Adrenal gland (tissue), 12 donors: ENCODE results near the gene FAM50B. TPM values are rescaled to one million over a fixed set of nuclear protein-coding genes. Genes with fewer than 3 reads are reported as not detected.

Experiments
- DNase-seq, 7 donors: peaks; one replicate each; pipeline ENCODE4 v3.0.0-alpha.2; 2019 to 2020
- H3K27ac ChIP-seq, 5 donors: fragments of 200-600 bp; sonication (generic) in 4 of 5; 1 replicate in 3 of 5; 2 replicates in 2 of 5; pipeline versions ENCODE4 v1.5.1 to v1.8.0; 2016 to 2020; ENCODE audit warnings: mild to moderate bottlenecking in 1 of 5
- H3K27me3 ChIP-seq: fragments of 200-600 bp; 2 replicates; pipeline ENCODE4 v1.8.0; 2021
- H3K36me3 ChIP-seq, 2 donors: fragments of 200-600 bp; replicated peaks in 1 of 2; 1 replicate in 1 of 2; 2 replicates in 1 of 2; pipeline versions ENCODE4 v1.5.1 to v1.8.0; 2018 to 2022
- H3K4me1 ChIP-seq, 2 donors: fragments of 200-600 bp; replicated peaks in 1 of 2; 1 replicate in 1 of 2; 2 replicates in 1 of 2; pipeline versions ENCODE4 v1.5.1 to v1.8.0; 2018 to 2021
- H3K4me3 ChIP-seq, 4 donors: fragments of 200-600 bp; sonication (generic) in 3 of 4; one replicate each; pipeline ENCODE4 v1.5.1; 2016 to 2018
- H3K9me3 ChIP-seq, 3 donors: fragments of 200-600 bp; sonication (generic) in 1 of 3; replicated peaks in 1 of 3; 1 replicate in 2 of 3; 2 replicates in 1 of 3; pipeline versions ENCODE4 v1.5.1 to v1.8.0; 2016 to 2021
- CTCF ChIP-seq, 6 experiments: fragments of 450-650 bp in 4 of 6; fragments of 200-600 bp in 2 of 6; sonication (generic) in 1 of 6; IDR thresholded peaks; 1 replicate in 5 of 6; 2 replicates in 1 of 6; pipeline versions ENCODE4 v1.5.1 to v1.8.0; 2016 to 2021; ENCODE audit warnings: antibody characterized with exemption in 6 of 6, mild to moderate bottlenecking in 2 of 6, moderate library complexity in 1 of 6
- POLR2A ChIP-seq, 2 donors: fragments of 450-650 bp; IDR thresholded peaks; one replicate each; pipeline ENCODE4 v1.6.1; 2017; ENCODE audit warnings: antibody characterized with exemption in 2 of 2, mild to moderate bottlenecking in 2 of 2, moderate library complexity in 1 of 2
- WGBS, 4 donors: extraction: QIAGEN DNeasy Blood & Tissue Kit in 2 of 4; methylation state at CpG; one replicate each; pipeline versions ENCODE4 v1.1.5 to v1.1.7; 2013 to 2017; 5-methylcytosine and 5-hydroxymethylcytosine counted together
- intact Hi-C, 2 donors: fragments of 100-400 bp; cut with DNase I; formaldehyde crosslinking; loops; one replicate each; pipeline versions ENCODE4 v1.14.1 to v1.15.0; 2022 to 2023
- polyA plus RNA-seq, 3 donors: library from polyadenylated mRNA; stranded (reverse); fragments of 200-250 nt in 2 of 3; fragments of 350-450 nt in 1 of 3; fragmentation: Illumina TruSeq in 1 of 3; extraction: RNeasy Lipid Tissue Mini Kit (QIAGEN cat#74804) in 1 of 3; gene quantifications; one replicate each; pipeline ENCODE4 v1.2.3, GENCODE V29; 2013 to 2014
- total RNA-seq, 9 donors: library from RNA; depleted of rRNA in 4 of 9; stranded (reverse); fragments of >200 nt in 4 of 9; fragments of 120-200 nt in 1 of 9; fragmentation: NEBNext Ultra II Directional in 1 of 9; extraction: Animal tissue kit (Norgen Biotek cat#: 25700) in 1 of 9; gene quantifications; one replicate each; pipeline versions ENCODE4 v1.1.0 to v1.2.4, GENCODE V29; 2013 to 2023
- donor health status: healthy with polysubstance abuse.
- donor health status: Bipolar disorder and iron deficiency.
- donor health status: DM: yes; HTN: yes; CAD: no.
- donor health status: DM: no; HTN: no; CAD: no.
- donor health status: DM: no; HTN: no; CAD: no.
- donor health status: DM: yes; HTN: yes; CAD: no.

The FAM50B gene
- total and polyA plus RNA-seq, 12 donors = 5.9 to 119 (median 14.2) TPM

DNA sequence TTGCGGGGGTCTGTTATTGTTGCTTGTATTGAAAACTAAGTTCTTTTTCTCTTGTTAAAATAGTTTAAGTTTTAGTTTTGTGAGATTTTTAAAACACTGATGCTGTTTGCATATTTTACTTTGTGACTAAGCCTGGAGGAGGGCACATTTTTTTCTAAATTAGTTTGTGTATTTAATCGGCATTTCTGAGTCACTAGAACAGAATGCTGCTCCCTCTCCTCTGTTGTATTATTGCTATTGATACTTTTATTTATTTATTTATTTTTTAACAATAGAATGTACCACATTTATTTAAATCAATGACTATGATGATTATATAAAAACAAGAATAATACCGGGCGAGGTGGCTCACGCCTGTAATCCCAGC, 5.1 kb upstream of the FAM50B start:
- no peak for TF ChIP-seq POLR2A (IDR thresholded peaks at IDR 0.05)
- no peak for TF ChIP-seq CTCF (IDR thresholded peaks at IDR 0.05)
- WGBS, 4 donors = 72 to 86% (median 82%) methylated on average over 5 of the region's 5 CpGs

DNA sequence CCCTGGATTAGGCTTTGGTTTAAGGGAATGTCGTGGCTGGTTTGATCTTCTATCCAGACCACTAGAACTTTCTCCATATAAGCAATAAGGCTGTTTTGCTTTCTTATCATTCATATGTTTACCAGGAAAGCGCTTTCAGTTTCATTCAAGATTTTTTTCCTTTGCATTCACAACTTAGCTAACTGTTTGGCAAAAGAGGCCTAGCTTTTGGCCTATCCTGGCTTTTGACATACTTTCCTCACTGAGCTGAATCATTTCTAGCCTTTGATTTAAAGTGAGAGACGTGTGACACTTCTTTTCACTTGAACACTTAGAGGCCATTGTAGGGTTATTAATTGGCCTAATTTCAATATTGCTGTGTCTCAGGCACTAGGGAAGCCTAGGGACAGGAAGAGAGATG, 1.7 kb upstream of the FAM50B start:
- Histone ChIP-seq H3K4me3 (no peak overlapping the region), H3K36me3 (no peaks in the 10 kb centered on the region), H3K27ac (peak overlapping the region in 1 of 5 donors; percentile 30), H3K4me1 (peaks cover 0 to 5% of the 10 kb centered on the region in 2 donors), H3K9me3 (no peaks in the 10 kb centered on the region), H3K27me3 (no peaks in the 10 kb centered on the region)
- 68 to 80% (median 78%) methylated on average over 3 of the region's 3 CpGs for WGBS, 4 donors
- no peak for DNase-seq
- TF ChIP-seq POLR2A (IDR thresholded peaks at IDR 0.05) (no peak), CTCF (IDR thresholded peaks at IDR 0.05) (no peak)
- intact Hi-C loops = no loop called here

More for the DNA sequence above, 5.1 kb upstream of the FAM50B start:
- Histone ChIP-seq H3K27me3 (no peaks in the 10 kb centered on the region), H3K9me3 (no peaks in the 10 kb centered on the region), H3K4me1 (peaks cover 0 to 5% of the 10 kb centered on the region in 2 donors), H3K36me3 (no peaks in the 10 kb centered on the region), H3K27ac (no peak overlapping the region), H3K4me3 (no peak overlapping the region)
- intact Hi-C loops = no loop called here
- no peak for DNase-seq

- H3K4me3 ChIP-seq = peak overlapping the region in 2 of 4 donors; percentile 19 to 72
Observed at GRCh38 chr6:3848380-3848779, 793 bp upstream of the FAM50B start.

DNA sequence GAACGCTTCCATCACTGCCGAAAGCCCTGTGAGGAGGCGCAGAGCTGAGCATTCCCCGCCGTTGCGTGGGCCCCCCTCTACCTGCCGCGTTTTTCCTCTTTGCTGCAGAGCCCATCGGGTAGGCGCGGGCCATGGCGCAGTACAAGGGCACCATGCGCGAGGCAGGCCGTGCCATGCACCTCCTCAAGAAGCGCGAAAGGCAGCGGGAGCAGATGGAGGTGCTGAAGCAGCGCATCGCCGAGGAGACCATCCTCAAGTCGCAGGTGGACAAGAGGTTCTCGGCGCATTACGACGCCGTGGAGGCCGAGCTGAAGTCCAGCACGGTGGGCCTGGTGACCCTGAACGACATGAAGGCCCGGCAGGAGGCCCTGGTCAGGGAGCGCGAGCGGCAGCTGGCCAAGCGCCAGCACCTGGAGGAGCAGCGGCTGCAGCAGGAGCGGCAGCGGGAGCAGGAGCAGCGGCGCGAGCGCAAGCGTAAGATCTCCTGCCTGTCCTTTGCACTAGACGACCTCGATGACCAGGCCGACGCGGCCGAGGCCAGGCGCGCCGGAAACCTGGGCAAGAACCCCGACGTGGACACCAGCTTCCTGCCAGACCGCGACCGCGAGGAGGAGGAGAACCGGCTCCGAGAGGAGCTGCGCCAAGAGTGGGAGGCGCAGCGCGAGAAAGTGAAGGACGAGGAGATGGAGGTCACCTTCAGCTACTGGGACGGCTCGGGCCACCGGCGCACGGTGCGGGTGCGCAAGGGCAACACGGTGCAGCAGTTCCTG, 693 bp downstream of the FAM50B start:
- H3K4me3 ChIP-seq = peak overlapping the region in 2 of 4 donors; percentile 23 to 72
- peak overlapping the region in 2 of 5 donors; percentile 66 to 70 for H3K27ac ChIP-seq
- WGBS, 4 donors = 68 to 86% (median 75%) methylated on average over 49 to 73 of the region's 73 CpGs
- intact Hi-C loops = no loop called here
- TF ChIP-seq POLR2A (IDR thresholded peaks at IDR 0.05) (no peak), CTCF (IDR thresholded peaks at IDR 0.05) (no peak)
- H3K27me3 ChIP-seq = no peaks in the 10 kb centered on the region
- H3K9me3 ChIP-seq = no peaks in the 10 kb centered on the region
- H3K36me3 ChIP-seq = no peaks in the 10 kb centered on the region
- DNase-seq = peak in 5 of 7 donors; percentile 25 to 53 (median 32)
- peaks cover 0 to 5% of the 10 kb centered on the region in 2 donors for H3K4me1 ChIP-seq

More at GRCh38 chr6:3848380-3848779, 793 bp upstream of the FAM50B start:
- DNase-seq = no peak
- H3K4me1 ChIP-seq = peaks cover 0 to 5% of the 10 kb centered on the region in 2 donors
- intact Hi-C loops = no loop called here
- H3K27ac ChIP-seq = peak overlapping the region in 2 of 5 donors; percentile 23 to 47
- H3K9me3 ChIP-seq = no peaks in the 10 kb centered on the region
- 84 to 85% (median 84%) methylated on average over 9 of the region's 9 CpGs for WGBS, 4 donors
- no peaks in the 10 kb centered on the region for H3K36me3 ChIP-seq
- TF ChIP-seq CTCF (IDR thresholded peaks at IDR 0.05) (no peak), POLR2A (IDR thresholded peaks at IDR 0.05) (no peak)
- H3K27me3 ChIP-seq = no peaks in the 10 kb centered on the region
